HG03460 (cell line): ENCODE results near the gene TBX19.

ENCODE experiments used
- ATAC-seq: cut with Tn5 transposase; IDR thresholded peaks from one replicate; pipeline ENCODE4 v1.9.1; 2021; ENCODE audit not compliant: unreplicated experiment

TBX19 gene

DNA sequence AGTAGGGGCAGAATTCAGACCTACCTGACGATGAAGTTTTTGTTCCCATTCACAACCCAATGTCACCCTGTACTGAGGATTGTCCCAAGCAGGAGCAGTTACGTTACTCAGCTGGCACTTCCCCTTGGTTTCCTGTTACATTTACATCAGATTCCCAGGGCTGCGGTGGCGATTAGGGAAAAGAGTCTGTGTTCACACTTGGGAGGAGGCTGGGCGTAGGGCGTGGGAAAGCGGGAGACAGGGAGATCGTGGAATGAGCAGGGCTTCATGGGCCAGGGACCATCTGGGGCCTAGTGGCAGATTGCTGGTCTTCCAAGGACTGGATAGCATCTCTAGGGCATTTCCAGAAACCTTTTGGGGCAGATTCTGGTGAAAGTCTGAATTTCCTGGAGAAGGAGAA is 39.0 kb downstream of the TBX19 start:
- no peak for ATAC-seq

DNA sequence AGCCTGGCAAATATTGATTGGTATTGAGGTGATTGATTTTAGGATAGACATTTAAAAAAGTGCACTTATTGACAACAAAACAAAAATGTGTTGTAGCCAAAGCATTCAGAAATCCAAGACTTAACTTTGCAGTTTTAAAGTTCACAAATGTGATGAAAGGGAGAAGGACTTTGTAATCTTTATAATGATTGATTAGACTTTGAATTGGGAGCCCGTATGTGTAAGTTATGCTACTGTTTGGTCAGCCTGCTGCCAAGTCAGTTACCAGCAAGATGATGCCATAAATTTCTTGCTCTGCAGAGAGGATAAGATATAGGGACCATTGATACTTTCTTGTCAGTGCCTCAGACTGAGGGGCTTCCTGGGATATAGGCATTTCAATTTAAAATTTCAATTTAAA is 39.5 kb downstream of the TBX19 start:
- no peak for ATAC-seq

GRCh38 chr1:168320800-168321450 is 40.2 kb downstream of the TBX19 start:
- ATAC-seq = no peak

GRCh38 chr1:168321945-168322344 is 41.3 kb downstream of the TBX19 start:
- no peak for ATAC-seq

- no peak for ATAC-seq
Observed at GRCh38 chr1:168324745-168325425, 44.2 kb downstream of the TBX19 start.

GRCh38 chr1:168328731-168329364 is 48.2 kb downstream of the TBX19 start:
- no peak for ATAC-seq

GRCh38 chr1:168330285-168330684 is 49.6 kb downstream of the TBX19 start:
- ATAC-seq = no peak

GRCh38 chr1:168331569-168331968 is 50.9 kb downstream of the TBX19 start:
- no peak for ATAC-seq

- no peak for ATAC-seq
Observed at GRCh38 chr1:168333562-168334276, 53.0 kb downstream of the TBX19 start.

- no peak for ATAC-seq
Observed at GRCh38 chr1:168335500-168335899, 54.8 kb downstream of the TBX19 start.

- ATAC-seq = no peak
Observed at GRCh38 chr1:168338589-168339503, 58.2 kb downstream of the TBX19 start.

DNA sequence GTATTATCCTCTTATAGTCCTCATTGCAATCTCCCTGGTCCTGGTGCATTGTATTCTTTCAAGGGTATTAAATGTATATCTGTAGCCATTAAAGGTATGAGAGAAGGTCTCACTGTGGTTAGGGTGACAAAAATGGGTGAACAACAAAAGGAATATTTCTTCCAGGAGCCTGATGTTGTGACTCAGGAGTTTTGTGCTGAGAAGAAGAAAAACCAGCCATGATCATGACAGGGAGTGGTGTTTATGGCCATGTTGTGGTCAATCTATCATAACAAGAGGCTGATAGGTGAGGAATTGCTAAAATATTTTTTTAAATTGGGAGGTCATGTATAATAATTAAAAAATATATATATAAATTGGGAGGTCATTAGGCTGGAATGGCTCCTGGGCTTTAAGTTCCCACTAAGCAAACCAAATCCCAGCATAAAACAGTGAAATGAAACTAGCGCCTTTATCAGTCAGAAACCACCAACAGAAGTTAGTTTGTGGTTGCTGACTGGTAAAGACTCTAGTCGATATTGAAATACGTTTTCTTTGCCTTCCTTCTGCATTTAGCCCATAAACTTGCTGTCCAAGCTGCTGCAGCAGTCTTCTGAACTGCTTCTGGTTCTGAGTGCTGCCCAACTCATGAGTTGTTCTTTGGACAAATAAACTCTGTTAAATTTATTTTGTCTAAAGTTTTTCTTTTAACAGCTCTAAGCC is 60.3 kb downstream of the TBX19 start:
- no peak for ATAC-seq

- ATAC-seq = no peak
Observed at GRCh38 chr1:168341483-168341975, 60.9 kb downstream of the TBX19 start.

- peak; percentile 93 for ATAC-seq
Observed at GRCh38 chr1:168342572-168343280, 62.0 kb downstream of the TBX19 start.

GRCh38 chr1:168343566-168343965 is 62.9 kb downstream of the TBX19 start:
- ATAC-seq = no peak

DNA sequence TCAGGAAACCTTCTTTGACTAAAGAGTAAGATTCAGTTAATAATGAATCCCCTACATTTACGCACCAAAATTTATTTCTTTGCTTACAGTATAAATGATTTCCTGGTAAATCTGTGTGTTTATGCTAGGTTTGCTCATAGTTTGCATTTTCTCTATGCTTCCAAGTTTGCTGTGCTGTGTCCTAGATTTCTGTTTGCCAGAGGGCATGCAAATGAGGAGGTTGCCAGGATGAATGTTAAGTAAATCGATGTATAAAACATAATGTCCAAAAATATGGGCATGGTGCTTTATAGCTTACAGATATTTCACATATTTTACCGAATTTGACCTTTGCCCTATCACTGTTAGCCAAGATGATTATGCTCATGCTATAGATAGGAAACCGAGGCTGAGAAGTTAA is 63.8 kb downstream of the TBX19 start:
- no peak for ATAC-seq

- no peak for ATAC-seq
Observed at GRCh38 chr1:168345939-168346338, 65.3 kb downstream of the TBX19 start.

GRCh38 chr1:168347630-168348029 is 67.0 kb downstream of the TBX19 start:
- ATAC-seq = no peak

- no peak for ATAC-seq
Observed at GRCh38 chr1:168348146-168348709, 67.6 kb downstream of the TBX19 start.
